ENCODE measurements around the gene PDZRN4.

Gene PDZRN4

DNA sequence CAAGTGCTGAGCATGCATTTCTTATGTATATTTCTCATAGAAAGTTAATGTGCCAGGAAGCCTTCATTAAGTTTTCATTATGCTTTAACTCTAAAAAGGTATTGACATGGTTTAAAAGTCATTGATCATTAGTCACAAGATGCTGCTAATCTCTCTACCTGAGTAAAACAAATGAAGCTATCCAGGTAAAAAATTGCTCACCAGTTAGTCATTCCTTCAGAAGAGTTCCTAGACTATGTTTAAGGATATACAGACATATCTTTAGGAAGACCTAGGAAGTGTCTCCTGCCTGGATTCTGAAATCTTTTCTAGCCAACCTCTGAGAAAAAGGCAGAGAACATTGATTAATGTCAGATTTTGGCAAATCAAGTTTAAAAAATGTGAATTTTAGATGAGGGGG is 274.2 kb downstream of the PDZRN4 start:
- Mint-ChIP-seq H3K36me3 (no peaks in the 10 kb centered on the region), H3K9me3 (ENCODE audit: low read depth) (no peaks in the 10 kb centered on the region), H3K4me1 (ENCODE audit: low read depth) (no peaks in the 10 kb centered on the region), H3K27ac (no peak overlapping the region), H3K4me3 (no peak overlapping the region), H3K27me3 (no peaks in the 10 kb centered on the region)

DNA sequence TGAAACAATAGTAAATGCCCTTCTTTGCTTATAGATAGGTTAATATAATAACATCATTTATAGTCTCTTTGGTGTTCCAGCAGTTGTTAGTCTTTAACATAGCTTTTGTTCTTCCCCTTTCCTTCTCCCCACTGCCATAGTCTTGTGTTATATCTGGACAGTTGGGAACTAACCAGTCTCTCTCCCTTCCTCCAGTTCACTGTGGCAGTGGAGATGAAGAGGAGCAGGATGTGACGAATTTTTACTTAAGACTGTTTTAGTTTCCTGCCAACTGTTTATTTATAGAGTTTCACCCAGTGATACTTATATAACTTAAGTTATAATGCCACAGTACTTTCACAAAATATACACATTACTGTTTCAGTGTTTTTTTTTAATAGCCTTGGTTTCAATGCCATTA is 277.4 kb downstream of the PDZRN4 start:
- H3K4me3 Mint-ChIP-seq, result no peak overlapping the region
- no peaks in the 10 kb centered on the region for H3K27me3 Mint-ChIP-seq
- no peaks in the 10 kb centered on the region for H3K36me3 Mint-ChIP-seq
- no peak overlapping the region for H3K27ac Mint-ChIP-seq
- H3K4me1 Mint-ChIP-seq (ENCODE audit: low read depth), result no peaks in the 10 kb centered on the region
- no peaks in the 10 kb centered on the region for H3K9me3 Mint-ChIP-seq (ENCODE audit: low read depth)

DNA sequence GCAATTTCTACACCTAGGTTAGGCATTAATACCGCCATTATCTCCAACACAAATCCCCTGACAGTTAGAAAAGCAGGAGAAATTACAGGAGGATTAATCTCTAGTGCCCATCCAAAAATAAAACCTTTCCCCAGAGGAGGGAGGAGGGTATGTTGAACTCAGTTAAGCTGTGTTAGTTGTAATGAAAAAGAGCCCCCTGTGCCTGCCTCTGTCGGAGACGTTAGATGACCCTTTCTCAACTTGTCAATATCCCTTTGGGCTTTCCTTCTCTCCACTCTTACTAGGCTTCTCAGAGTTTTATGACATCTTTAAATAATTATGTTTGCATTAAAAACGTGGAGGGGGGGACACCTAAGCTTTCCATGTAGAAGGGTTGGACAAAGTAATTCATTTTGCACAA is 278.2 kb downstream of the PDZRN4 start:
- Mint-ChIP-seq H3K4me1 (ENCODE audit: low read depth) (no peaks in the 10 kb centered on the region), H3K27ac (no peak overlapping the region), H3K4me3 (no peak overlapping the region), H3K9me3 (ENCODE audit: low read depth) (no peaks in the 10 kb centered on the region), H3K36me3 (no peaks in the 10 kb centered on the region), H3K27me3 (no peaks in the 10 kb centered on the region)

DNA sequence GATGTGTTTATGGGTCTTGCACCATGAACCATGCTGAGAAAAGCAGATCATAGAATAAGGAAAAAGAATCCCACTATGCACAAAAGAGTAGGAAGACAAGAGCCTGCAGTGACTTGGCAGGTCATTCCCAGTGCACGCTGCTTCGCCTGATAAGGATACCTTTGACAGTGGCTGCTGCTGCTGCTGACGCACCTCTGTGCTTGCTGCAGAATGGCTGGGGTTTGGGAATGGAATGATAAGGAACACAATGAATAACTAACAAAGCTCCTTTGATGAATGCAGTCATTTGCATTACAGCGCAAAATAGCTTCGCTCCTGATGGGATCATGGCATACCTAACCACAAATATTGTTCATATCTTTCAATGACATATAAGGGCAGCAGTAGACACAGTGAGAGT is 278.7 kb downstream of the PDZRN4 start:
- Mint-ChIP-seq H3K27me3 (no peaks in the 10 kb centered on the region), H3K9me3 (ENCODE audit: low read depth) (no peaks in the 10 kb centered on the region), H3K4me3 (no peak overlapping the region), H3K36me3 (no peaks in the 10 kb centered on the region), H3K4me1 (ENCODE audit: low read depth) (no peaks in the 10 kb centered on the region), H3K27ac (no peak overlapping the region)

DNA sequence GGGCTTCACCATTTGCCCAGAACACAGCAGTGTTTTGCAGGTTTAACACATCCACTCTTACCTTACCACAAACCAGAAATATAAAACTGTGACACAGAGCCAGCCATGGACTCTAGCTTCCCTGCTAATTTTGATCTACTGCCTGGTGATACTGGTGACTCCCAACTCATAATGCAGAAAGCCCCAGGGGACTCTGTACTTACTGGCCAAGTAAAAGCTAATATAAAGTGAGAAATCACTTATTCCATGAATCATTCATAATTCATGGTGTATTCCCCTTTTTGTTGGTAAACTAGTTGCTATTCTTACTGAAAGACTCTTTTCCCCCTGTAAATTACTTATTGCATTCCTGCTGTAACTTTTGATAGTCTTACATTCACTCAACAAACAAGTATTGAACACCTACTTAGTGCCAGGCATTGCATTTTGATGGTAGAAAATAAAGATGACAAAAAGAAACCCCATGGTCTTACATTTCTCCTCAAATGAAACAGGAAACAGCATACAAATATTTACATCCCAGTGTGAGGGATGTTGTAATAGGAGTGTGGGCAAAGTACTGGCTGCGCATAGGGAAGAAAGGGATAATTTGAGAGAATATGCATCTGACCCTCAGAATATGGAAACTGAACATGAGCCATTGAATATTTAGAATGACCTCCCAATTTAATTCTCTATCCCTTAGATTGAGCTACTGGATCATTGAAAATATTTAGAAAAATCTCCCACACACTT is 279.6 kb downstream of the PDZRN4 start:
- H3K36me3 Mint-ChIP-seq, result no peaks in the 10 kb centered on the region
- no peaks in the 10 kb centered on the region for H3K4me1 Mint-ChIP-seq (ENCODE audit: low read depth)
- no peaks in the 10 kb centered on the region for H3K27me3 Mint-ChIP-seq
- H3K4me3 Mint-ChIP-seq, result no peak overlapping the region
- H3K9me3 Mint-ChIP-seq (ENCODE audit: low read depth), result no peaks in the 10 kb centered on the region
- H3K27ac Mint-ChIP-seq, result no peak overlapping the region

DNA sequence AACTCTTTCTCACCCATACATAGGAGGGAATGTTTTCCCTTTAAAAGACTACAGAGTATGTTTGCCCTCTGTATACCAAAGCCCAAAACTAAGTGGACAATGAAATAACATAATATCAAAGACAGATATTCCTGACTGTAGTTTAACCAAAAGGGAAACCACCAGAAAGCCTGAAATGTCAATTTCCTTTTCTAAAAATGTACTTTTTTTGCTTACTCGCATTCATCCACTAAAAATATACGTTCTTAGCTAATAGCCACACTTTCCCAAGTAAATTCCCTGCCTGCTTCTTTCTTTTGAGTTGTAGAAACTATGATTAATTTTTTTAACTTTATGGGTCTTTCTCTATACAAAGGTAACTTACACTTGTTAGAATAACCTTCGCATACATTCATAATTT is 280.2 kb downstream of the PDZRN4 start:
- Mint-ChIP-seq H3K27me3 (no peaks in the 10 kb centered on the region), H3K36me3 (no peaks in the 10 kb centered on the region), H3K9me3 (ENCODE audit: low read depth) (no peaks in the 10 kb centered on the region)

DNA sequence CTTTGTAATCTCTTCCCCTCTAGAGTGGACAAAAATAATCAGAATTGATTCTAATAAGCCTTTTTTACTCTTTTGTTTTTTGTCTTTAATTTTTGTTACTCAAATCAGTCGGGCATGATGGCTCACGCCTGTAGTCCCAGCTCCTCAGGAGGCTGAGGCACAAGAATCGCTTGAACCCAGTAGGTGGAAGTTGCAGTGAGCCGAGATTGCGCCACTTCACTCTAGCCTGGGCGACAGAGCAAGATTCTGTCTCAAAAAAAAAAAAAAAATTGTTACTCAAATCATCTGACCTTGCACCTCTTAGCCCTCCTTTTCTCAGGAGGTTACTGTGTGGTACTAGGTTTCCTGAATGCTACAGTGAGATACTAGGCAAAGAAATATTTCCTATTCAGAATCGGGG is 280.6 kb downstream of the PDZRN4 start:
- Mint-ChIP-seq H3K4me3 (no peak overlapping the region), H3K4me1 (ENCODE audit: low read depth) (no peaks in the 10 kb centered on the region), H3K27me3 (no peaks in the 10 kb centered on the region), H3K36me3 (no peaks in the 10 kb centered on the region), H3K27ac (no peak overlapping the region), H3K9me3 (ENCODE audit: low read depth) (no peaks in the 10 kb centered on the region)

More for the DNA sequence above, 280.2 kb downstream of the PDZRN4 start:
- no peak overlapping the region for H3K4me3 Mint-ChIP-seq
- H3K4me1 Mint-ChIP-seq (ENCODE audit: low read depth), result no peaks in the 10 kb centered on the region
- no peak overlapping the region for H3K27ac Mint-ChIP-seq

DNA sequence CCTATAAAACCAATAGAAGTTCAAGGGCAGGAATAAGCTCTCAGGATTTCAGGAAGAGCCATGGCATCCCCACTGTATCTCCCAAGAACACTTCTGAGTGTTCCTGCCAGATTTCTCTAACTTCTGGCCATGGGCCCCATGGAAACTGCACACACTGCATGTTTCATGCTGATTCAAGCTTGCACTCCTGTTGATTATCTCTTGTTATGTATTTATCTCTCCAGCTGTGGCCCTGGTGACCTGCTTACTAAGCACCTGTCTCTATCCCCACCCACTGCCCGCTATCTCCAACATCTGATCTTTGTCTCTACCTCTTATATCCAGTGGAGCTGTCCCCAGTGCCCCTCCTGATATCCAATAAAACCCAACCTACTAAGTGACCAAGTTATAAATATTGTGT is 285.3 kb downstream of the PDZRN4 start:
- no peak overlapping the region for H3K27ac Mint-ChIP-seq
- no peaks in the 10 kb centered on the region for H3K36me3 Mint-ChIP-seq
- no peak overlapping the region for H3K4me3 Mint-ChIP-seq
- H3K9me3 Mint-ChIP-seq (ENCODE audit: low read depth), result no peaks in the 10 kb centered on the region
- H3K4me1 Mint-ChIP-seq (ENCODE audit: low read depth), result no peaks in the 10 kb centered on the region
- peaks cover 7% of the 10 kb centered on the region for H3K27me3 Mint-ChIP-seq

DNA sequence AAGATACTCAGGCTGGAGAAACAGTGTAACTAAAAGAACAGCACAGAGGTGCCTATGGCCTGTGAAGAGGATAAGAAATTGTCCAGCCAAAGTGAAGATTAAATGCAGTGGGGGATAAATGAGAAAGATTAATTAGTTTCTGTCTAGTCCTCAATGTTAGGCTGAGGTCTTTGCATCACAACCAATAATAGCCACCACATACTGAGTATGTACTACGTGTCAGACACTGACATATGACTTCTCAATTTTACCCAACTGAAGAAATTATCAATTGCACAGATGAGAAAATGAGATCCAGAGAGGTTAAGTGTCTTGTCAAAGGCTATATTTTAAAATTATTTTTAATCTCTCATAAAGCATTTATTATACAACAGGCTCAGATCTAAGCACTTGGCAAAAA is 285.9 kb downstream of the PDZRN4 start:
- H3K4me1 Mint-ChIP-seq (ENCODE audit: low read depth), result no peaks in the 10 kb centered on the region
- no peak overlapping the region for H3K27ac Mint-ChIP-seq
- H3K36me3 Mint-ChIP-seq, result no peaks in the 10 kb centered on the region
- H3K27me3 Mint-ChIP-seq, result peaks cover 7% of the 10 kb centered on the region
- H3K4me3 Mint-ChIP-seq, result no peak overlapping the region
- no peaks in the 10 kb centered on the region for H3K9me3 Mint-ChIP-seq (ENCODE audit: low read depth)

DNA sequence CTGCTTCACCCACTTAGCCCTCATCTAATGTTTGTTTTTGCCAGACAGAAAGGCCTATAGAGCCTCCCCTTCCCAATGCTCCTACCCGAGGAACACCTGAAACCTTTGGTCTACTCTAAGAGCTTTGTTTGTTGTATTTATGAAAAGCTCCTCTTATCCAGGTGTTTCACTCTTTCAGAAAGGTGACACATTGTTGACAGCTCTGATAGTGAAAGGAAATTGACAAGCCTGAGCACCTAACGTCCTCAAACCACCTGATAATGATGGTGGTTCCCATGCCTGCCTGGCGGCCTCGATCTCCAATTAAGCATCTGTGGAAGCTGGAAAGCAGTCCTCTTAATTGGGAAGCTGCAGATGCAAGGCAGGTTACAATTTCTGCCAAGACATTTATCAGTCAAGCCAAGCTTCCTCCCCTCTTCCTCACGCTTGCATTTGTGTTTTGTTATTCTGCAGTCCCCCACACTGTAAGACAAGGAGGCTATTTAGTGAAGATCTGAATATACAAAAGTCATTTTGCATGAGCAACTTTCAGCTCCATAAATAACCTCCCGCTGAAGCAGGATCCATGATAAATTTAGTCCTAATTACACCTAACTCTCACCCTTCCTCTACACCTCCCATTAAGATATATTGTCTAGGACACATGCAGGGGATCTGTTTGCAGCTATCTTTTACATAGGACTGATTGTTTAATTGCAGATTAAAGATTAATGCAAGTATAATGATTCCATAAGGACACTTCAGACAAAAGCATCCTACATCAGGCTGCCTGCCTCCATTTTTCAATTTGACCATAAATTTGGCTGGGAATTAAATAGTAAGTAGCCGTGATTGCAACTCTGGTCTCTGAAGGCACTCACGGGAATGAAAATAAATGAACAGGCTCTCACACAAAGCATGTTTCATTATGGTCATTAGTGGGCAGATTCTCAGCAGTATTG is 288.6 kb downstream of the PDZRN4 start:
- no peaks in the 10 kb centered on the region for H3K36me3 Mint-ChIP-seq
- no peak overlapping the region for H3K4me3 Mint-ChIP-seq
- H3K4me1 Mint-ChIP-seq (ENCODE audit: low read depth), result no peaks in the 10 kb centered on the region
- peaks cover 7% of the 10 kb centered on the region for H3K27me3 Mint-ChIP-seq
- no peaks in the 10 kb centered on the region for H3K9me3 Mint-ChIP-seq (ENCODE audit: low read depth)
- H3K27ac Mint-ChIP-seq, result no peak overlapping the region

DNA sequence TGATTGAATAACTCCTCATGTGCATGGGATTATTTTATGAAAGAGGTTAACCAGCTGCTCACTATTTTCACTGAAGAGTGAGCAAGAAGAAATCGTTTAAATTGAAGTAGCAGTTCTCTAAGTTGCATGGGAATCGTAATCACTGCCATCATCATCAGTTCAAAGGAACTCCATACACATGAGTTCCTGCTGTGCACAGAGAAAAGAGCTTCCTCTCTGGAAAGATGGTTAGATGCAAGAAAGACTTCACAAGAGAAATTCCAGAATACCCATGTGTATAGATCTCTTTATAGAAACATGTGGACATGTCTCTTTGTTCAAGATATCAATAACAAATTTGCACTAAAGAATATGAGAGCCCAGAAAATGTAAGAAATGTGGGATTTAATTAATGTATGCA is 291.3 kb downstream of the PDZRN4 start:
- no peaks in the 10 kb centered on the region for H3K9me3 Mint-ChIP-seq (ENCODE audit: low read depth)
- no peak overlapping the region for H3K27ac Mint-ChIP-seq
- H3K4me3 Mint-ChIP-seq, result no peak overlapping the region
- H3K27me3 Mint-ChIP-seq, result peaks cover 6% of the 10 kb centered on the region
- H3K36me3 Mint-ChIP-seq, result no peaks in the 10 kb centered on the region
- no peaks in the 10 kb centered on the region for H3K4me1 Mint-ChIP-seq (ENCODE audit: low read depth)

DNA sequence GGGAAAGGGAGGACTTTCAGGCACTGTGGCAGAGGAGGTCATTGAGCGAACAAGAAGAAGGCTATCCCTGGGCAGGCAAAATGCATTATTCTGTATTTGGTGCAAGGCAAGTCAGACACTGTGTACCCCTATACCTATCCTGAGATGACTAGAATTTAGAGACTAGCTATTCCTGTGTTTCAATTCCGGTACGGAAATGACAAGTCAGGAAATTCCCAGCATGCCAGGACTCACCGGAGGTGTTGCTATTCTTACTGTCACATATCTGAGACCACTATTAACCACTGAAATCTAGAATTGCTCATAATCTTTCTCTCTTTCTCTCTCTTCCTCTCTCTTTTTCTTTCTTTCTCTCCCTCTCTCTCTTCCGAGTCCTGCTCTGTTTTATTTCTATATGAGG is 297.1 kb downstream of the PDZRN4 start:
- Mint-ChIP-seq H3K27ac (no peak overlapping the region), H3K4me3 (no peak overlapping the region), H3K4me1 (ENCODE audit: low read depth) (no peaks in the 10 kb centered on the region)

DNA sequence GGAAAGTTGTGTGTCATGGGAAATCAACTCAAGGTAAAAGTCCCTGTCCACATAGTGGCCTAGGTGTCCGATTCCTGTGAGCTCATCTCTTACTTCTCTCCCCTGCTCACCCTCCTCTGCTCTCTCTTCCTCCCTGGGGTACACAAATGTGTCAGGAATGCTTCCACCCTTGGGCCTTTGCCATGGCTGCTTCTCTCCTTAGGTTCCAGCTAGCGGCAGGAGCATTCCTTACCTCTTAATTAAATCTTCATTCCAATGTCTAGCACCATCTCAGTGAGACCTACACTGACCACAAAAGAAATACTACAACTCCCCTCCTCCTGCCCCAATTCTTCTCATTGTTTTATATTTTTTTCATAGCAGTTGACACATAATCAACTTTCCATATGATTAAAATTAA is 298.6 kb downstream of the PDZRN4 start:
- Mint-ChIP-seq H3K4me3 (no peak overlapping the region), H3K36me3 (no peaks in the 10 kb centered on the region), H3K9me3 (ENCODE audit: low read depth) (no peaks in the 10 kb centered on the region), H3K27ac (no peak overlapping the region), H3K27me3 (peaks cover 4% of the 10 kb centered on the region), H3K4me1 (ENCODE audit: low read depth) (no peaks in the 10 kb centered on the region)

More for the DNA sequence above, 297.1 kb downstream of the PDZRN4 start:
- H3K36me3 Mint-ChIP-seq, result no peaks in the 10 kb centered on the region
- no peaks in the 10 kb centered on the region for H3K9me3 Mint-ChIP-seq (ENCODE audit: low read depth)
- H3K27me3 Mint-ChIP-seq, result peaks cover 4% of the 10 kb centered on the region

DNA sequence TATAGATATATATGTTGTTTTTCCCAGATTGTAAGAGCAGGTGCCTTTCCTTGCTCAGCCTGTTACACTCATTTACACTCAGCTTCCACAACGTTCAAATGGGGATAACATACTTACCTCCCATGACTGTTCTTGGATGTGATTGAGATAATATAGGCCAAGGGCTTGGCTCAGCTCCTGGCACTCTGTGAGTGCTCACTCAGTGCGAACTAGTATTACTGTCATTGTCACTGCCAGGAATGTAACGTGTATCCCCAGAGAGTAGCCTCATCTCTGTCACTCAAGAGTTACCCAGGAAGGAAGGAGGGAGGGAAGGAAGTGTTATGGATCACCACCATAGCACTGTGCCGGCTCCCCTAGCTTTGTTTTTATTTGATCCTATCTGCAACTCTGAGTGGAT is 307.9 kb downstream of the PDZRN4 start:
- Mint-ChIP-seq H3K4me3 (no peak overlapping the region), H3K27me3 (peaks cover 1% of the 10 kb centered on the region), H3K27ac (no peak overlapping the region), H3K4me1 (ENCODE audit: low read depth) (no peaks in the 10 kb centered on the region), H3K36me3 (no peaks in the 10 kb centered on the region), H3K9me3 (ENCODE audit: low read depth) (no peaks in the 10 kb centered on the region)

DNA sequence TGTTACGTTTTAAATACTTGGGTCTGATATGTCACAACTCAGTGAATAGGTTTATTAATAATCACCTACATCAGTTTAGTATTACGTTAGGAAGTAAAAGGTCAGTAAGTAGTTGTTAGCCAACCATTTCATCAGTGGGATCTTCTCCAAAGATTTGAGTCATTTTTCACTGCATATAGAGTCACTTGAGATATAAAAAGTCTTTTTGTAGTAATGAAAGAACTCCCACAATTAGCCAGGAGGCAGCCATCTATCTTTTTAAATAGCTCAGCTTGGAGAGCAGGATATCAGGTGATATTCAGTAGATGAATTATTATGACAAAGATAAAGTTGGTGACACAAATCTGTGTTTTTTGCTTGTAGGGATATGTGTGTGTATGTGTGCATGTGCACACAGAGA is 309.3 kb downstream of the PDZRN4 start:
- H3K36me3 Mint-ChIP-seq, result no peaks in the 10 kb centered on the region

More for the DNA sequence above, 309.3 kb downstream of the PDZRN4 start:
- H3K4me1 Mint-ChIP-seq (ENCODE audit: low read depth), result no peaks in the 10 kb centered on the region
- H3K27me3 Mint-ChIP-seq, result peaks cover 1% of the 10 kb centered on the region
- H3K27ac Mint-ChIP-seq, result no peak overlapping the region
- H3K9me3 Mint-ChIP-seq (ENCODE audit: low read depth), result no peaks in the 10 kb centered on the region
- H3K4me3 Mint-ChIP-seq, result no peak overlapping the region
